Measurements from ENCODE around the gene CHST1. TPM values are rescaled to one million over a fixed set of nuclear protein-coding genes. Genes with fewer than 3 reads are reported as not detected.

CHST1 gene
- total RNA-seq, 1 donor from 2014 or later = 2.6 TPM

DNA sequence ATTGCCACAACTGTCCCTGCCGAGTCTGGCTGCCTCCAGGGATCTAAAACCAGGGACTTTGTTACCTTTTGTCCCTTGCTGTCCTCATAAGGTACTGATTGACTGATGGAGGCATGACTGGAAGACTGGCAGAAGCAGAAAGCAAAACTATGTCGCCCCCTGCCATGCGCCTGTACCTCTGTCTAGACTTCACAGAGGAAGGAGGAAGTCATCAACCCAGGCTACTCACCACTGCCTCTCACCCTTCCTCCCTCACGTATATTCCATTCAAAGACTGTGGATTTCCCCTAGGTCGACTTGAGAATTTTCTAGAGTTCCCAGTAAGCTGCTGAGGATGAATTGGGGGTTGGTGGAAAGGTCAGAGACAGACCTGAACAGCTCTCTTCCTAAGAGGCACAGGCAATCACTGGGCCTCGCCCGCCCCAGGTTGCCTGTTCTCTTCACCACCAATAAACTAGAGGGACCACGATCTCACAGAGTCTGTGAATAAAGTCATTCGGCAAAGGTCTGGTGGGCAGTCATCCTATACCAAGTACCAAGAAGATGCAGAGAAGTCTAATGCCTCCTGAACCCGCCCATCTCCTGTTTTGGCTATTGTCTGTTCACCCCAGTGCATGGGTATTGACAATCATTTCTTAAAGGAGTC is 27.5 kb upstream of the CHST1 start:
- Histone ChIP-seq H3K9ac (ENCODE audit: low read length) (no peak overlapping the region), H3K27ac (ENCODE audit: low read depth, low read length) (no peak overlapping the region), H3K4me2 (ENCODE audit: low read length) (no peak overlapping the region), H3K27me3 (ENCODE audit: insufficient read depth, low read length) (peaks cover 4% of the 10 kb centered on the region), H2AFZ (ENCODE audit: low read depth, low read length) (no peak overlapping the region), H3K79me2 (ENCODE audit: insufficient read depth, low read length) (no peaks in the 10 kb centered on the region), H3K4me3 (ENCODE audit: insufficient read depth, low read depth, low read length) (no peak overlapping the region), H3K9me3 (ENCODE audit: insufficient read depth, low read depth, low read length) (no peaks in the 10 kb centered on the region), H3K4me1 (ENCODE audit: insufficient read depth, low read length) (no peaks in the 10 kb centered on the region), H3K36me3 (ENCODE audit: insufficient read depth, low read length) (no peaks in the 10 kb centered on the region), H4K20me1 (ENCODE audit: insufficient read depth, low read length) (no peaks in the 10 kb centered on the region)
- Mint-ChIP-seq H3K36me3 (ENCODE audit: low read depth, unreplicated experiment) (no peaks in the 10 kb centered on the region), H3K4me3 (ENCODE audit: unreplicated experiment) (no peak overlapping the region), H3K9me3 (ENCODE audit: unreplicated experiment) (peaks cover 5% of the 10 kb centered on the region), H3K27me3 (ENCODE audit: low read depth, unreplicated experiment) (peaks cover 67% of the 10 kb centered on the region), H3K27ac (ENCODE audit: unreplicated experiment) (no peak overlapping the region), H3K4me1 (ENCODE audit: low read depth, unreplicated experiment) (peaks cover 3% of the 10 kb centered on the region)
- FAIRE-seq = no peak
- no peak for DNase-seq (ENCODE audit: low read depth)
- no peak for TF ChIP-seq EZH2 (IDR thresholded peaks at IDR 0.05; ENCODE audit: insufficient read depth, low read length)
- TF ChIP-seq, protein P1, sequence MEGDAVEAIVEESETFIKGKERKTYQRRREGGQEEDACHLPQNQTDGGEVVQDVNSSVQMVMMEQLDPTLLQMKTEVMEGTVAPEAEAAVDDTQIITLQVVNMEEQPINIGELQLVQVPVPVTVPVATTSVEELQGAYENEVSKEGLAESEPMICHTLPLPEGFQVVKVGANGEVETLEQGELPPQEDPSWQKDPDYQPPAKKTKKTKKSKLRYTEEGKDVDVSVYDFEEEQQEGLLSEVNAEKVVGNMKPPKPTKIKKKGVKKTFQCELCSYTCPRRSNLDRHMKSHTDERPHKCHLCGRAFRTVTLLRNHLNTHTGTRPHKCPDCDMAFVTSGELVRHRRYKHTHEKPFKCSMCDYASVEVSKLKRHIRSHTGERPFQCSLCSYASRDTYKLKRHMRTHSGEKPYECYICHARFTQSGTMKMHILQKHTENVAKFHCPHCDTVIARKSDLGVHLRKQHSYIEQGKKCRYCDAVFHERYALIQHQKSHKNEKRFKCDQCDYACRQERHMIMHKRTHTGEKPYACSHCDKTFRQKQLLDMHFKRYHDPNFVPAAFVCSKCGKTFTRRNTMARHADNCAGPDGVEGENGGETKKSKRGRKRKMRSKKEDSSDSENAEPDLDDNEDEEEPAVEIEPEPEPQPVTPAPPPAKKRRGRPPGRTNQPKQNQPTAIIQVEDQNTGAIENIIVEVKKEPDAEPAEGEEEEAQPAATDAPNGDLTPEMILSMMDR (IDR thresholded peaks at IDR 0.05; ENCODE audit: insufficient read depth, low read depth, low read length) = no peak

DNA sequence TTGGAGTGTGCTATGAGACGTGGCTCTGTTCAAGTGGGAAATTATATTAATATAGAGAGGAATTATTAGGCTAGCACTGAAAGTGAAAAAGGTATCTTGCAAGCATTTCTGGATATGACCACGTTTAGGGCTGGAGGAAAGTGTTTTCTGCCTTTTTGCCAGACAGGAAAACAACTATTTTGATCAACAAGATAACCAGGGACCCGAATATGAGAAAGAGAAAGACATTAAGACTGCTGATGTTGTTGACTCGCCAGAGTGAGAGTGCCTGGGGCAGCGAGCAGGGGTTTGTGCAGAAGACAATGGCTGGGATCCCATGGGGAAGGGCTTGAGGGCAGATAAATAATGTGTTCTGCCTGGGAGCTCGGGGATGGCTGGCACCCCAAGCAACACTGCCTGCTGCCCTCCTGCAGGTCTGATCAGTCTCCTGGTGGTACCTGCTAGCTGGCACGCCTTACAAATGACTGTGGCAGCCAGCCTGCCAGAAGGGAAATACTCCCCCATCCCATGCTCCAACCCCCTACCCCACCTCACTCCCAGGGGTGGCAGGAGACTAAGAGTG is 23.1 kb upstream of the CHST1 start:
- DNase-seq (ENCODE audit: low read depth) (no peak), FAIRE-seq (no peak)
- H3K27ac ChIP-seq (ENCODE audit: low read depth, low read length) = no peak overlapping the region
- no peaks in the 10 kb centered on the region for H3K79me2 ChIP-seq (ENCODE audit: insufficient read depth, low read length)
- H3K36me3 ChIP-seq (ENCODE audit: insufficient read depth, low read length) = no peaks in the 10 kb centered on the region
- peaks cover 60% of the 10 kb centered on the region for H3K27me3 Mint-ChIP-seq (ENCODE audit: low read depth, unreplicated experiment)
- peaks cover 4% of the 10 kb centered on the region for H3K4me1 Mint-ChIP-seq (ENCODE audit: low read depth, unreplicated experiment)
- H3K9me3 ChIP-seq (ENCODE audit: insufficient read depth, low read depth, low read length) = no peaks in the 10 kb centered on the region
- H3K9ac ChIP-seq (ENCODE audit: low read length) = no peak overlapping the region
- H4K20me1 ChIP-seq (ENCODE audit: insufficient read depth, low read length) = no peaks in the 10 kb centered on the region
- no peaks in the 10 kb centered on the region for H3K36me3 Mint-ChIP-seq (ENCODE audit: low read depth, unreplicated experiment)
- no peak overlapping the region for H3K4me3 ChIP-seq (ENCODE audit: insufficient read depth, low read depth, low read length)
- H3K4me3 Mint-ChIP-seq (ENCODE audit: unreplicated experiment) = no peak overlapping the region
- H3K9me3 Mint-ChIP-seq (ENCODE audit: unreplicated experiment) = peaks cover 2% of the 10 kb centered on the region
- H3K27ac Mint-ChIP-seq (ENCODE audit: unreplicated experiment) = no peak overlapping the region
- TF ChIP-seq, protein P1 (IDR thresholded peaks at IDR 0.05; ENCODE audit: insufficient read depth, low read depth, low read length) = no peak
- TF ChIP-seq EZH2 (IDR thresholded peaks at IDR 0.05; ENCODE audit: insufficient read depth, low read length) = no peak
- peaks cover 22% of the 10 kb centered on the region for H3K27me3 ChIP-seq (ENCODE audit: insufficient read depth, low read length)
- no peak overlapping the region for H3K4me2 ChIP-seq (ENCODE audit: low read length)
- no peak overlapping the region for H2AFZ ChIP-seq (ENCODE audit: low read depth, low read length)
- no peaks in the 10 kb centered on the region for H3K4me1 ChIP-seq (ENCODE audit: insufficient read depth, low read length)

DNA sequence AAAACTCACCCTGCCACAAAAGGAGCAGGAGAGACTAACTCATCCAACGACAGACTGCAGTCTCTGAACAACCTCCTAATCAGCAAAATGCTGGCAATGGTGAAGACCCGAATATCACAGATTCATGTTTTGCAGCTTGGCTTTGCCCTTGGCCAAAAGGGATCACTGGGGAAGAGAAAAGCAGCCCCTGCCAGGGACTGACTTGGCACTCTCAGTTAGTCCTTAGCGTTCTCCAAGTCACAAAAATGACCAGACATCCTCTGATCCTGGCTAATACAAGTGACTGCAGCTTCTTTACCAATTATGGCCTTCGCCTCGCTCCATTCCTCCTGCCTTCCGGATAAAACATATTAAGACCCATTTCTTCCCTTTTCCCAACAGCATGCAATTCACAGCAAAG is 22.4 kb upstream of the CHST1 start:
- peaks cover 4% of the 10 kb centered on the region for H3K4me1 Mint-ChIP-seq (ENCODE audit: low read depth, unreplicated experiment)

More for the DNA sequence above, 22.4 kb upstream of the CHST1 start:
- Histone ChIP-seq H3K27ac (ENCODE audit: low read depth, low read length) (no peak overlapping the region), H3K4me3 (ENCODE audit: insufficient read depth, low read depth, low read length) (no peak overlapping the region), H3K27me3 (ENCODE audit: insufficient read depth, low read length) (peaks cover 25% of the 10 kb centered on the region), H3K36me3 (ENCODE audit: insufficient read depth, low read length) (no peaks in the 10 kb centered on the region), H3K79me2 (ENCODE audit: insufficient read depth, low read length) (no peaks in the 10 kb centered on the region), H3K4me1 (ENCODE audit: insufficient read depth, low read length) (no peaks in the 10 kb centered on the region), H3K4me2 (ENCODE audit: low read length) (no peak overlapping the region), H2AFZ (ENCODE audit: low read depth, low read length) (no peak overlapping the region), H4K20me1 (ENCODE audit: insufficient read depth, low read length) (no peaks in the 10 kb centered on the region), H3K9me3 (ENCODE audit: insufficient read depth, low read depth, low read length) (no peaks in the 10 kb centered on the region), H3K9ac (ENCODE audit: low read length) (no peak overlapping the region)
- DNase-seq (ENCODE audit: low read depth) = no peak
- FAIRE-seq = no peak
- H3K9me3 Mint-ChIP-seq (ENCODE audit: unreplicated experiment) = peaks cover 2% of the 10 kb centered on the region
- no peak overlapping the region for H3K4me3 Mint-ChIP-seq (ENCODE audit: unreplicated experiment)
- H3K36me3 Mint-ChIP-seq (ENCODE audit: low read depth, unreplicated experiment) = no peaks in the 10 kb centered on the region
- peaks cover 62% of the 10 kb centered on the region for H3K27me3 Mint-ChIP-seq (ENCODE audit: low read depth, unreplicated experiment)
- TF ChIP-seq EZH2 (IDR thresholded peaks at IDR 0.05; ENCODE audit: insufficient read depth, low read length) = no peak
- TF ChIP-seq, protein P1 (IDR thresholded peaks at IDR 0.05; ENCODE audit: insufficient read depth, low read depth, low read length) = no peak
- H3K27ac Mint-ChIP-seq (ENCODE audit: unreplicated experiment) = no peak overlapping the region

Measured in astrocyte (in vitro differentiated cells and primary cell).